ENCODE measurements around the gene SAT1. TPM values are rescaled to one million over a fixed set of nuclear protein-coding genes. Genes with fewer than 3 reads are reported as not detected.
"Not testable (repeated sequence)": the region's sequence is repeated elsewhere in the genome, so short reads cannot be mapped to it uniquely, and the experiment has no call there.

The SAT1 gene
- polyA plus RNA-seq (2013, experiment 1 of 2; ENCODE audit: insufficient read length): 53.0 TPM
- 42.8 TPM for polyA plus RNA-seq (2013, experiment 2 of 2; ENCODE audit: insufficient read length)

GRCh38 chrX:23782863-23783588, at the start of gene SAT1:
TSS of gene SAT1 (plus strand) at chrX:23783173. CDS start at chrX:23783352, 179 bp downstream.
- peak; percentile 94 for DNase-seq

GRCh38 chrX:23736030-23736429, 46.9 kb upstream of the SAT1 start:
- no peak for DNase-seq

GRCh38 chrX:23737413-23737812, 45.6 kb upstream of the SAT1 start:
- no peak for DNase-seq

GRCh38 chrX:23742174-23742696, 40.7 kb upstream of the SAT1 start:
- peak; percentile 76 for DNase-seq

GRCh38 chrX:23742697-23743622, 40.0 kb upstream of the SAT1 start, which contains the start of gene ACOT9:
TSS of gene ACOT9 (minus strand) at chrX:23743276. CDS start at chrX:23743144, 132 bp downstream.
- DNase-seq: peak; percentile 95

- DNase-seq: not testable (repeated sequence)
Measured at GRCh38 chrX:23743623-23743971, 39.4 kb upstream of the SAT1 start.

GRCh38 chrX:23745786-23746185, 37.2 kb upstream of the SAT1 start:
- DNase-seq: no peak

- no peak for DNase-seq
Measured at GRCh38 chrX:23749129-23749528, 33.8 kb upstream of the SAT1 start.

- DNase-seq: no peak
Measured at GRCh38 chrX:23749576-23749975, 33.4 kb upstream of the SAT1 start.

GRCh38 chrX:23752740-23753415, 30.1 kb upstream of the SAT1 start:
- DNase-seq: peak; percentile 77

- no peak for DNase-seq
Measured at GRCh38 chrX:23754664-23755063, 28.3 kb upstream of the SAT1 start.

- DNase-seq: peak; percentile 48
Measured at GRCh38 chrX:23756165-23756564, 26.8 kb upstream of the SAT1 start.

- DNase-seq: no peak
Measured at GRCh38 chrX:23759821-23760220, 23.2 kb upstream of the SAT1 start.

- DNase-seq: no peak
Measured at GRCh38 chrX:23764188-23764984, 18.6 kb upstream of the SAT1 start.

GRCh38 chrX:23765449-23765848, 17.5 kb upstream of the SAT1 start:
- no peak for DNase-seq

- DNase-seq: no peak
Measured at GRCh38 chrX:23765868-23766267, 17.1 kb upstream of the SAT1 start.

- DNase-seq: no peak
Measured at GRCh38 chrX:23766650-23767551, 16.1 kb upstream of the SAT1 start.

GRCh38 chrX:23770142-23770541, 12.8 kb upstream of the SAT1 start:
- DNase-seq: no peak

GRCh38 chrX:23771086-23771485, 11.9 kb upstream of the SAT1 start:
- not testable (repeated sequence) for DNase-seq

- DNase-seq: no peak
Measured at GRCh38 chrX:23773601-23774175, 9.3 kb upstream of the SAT1 start.

Data from fibroblast of skin of back (primary cell).